ENCODE data around the gene PSMD9. TPM values are rescaled to one million over a fixed set of nuclear protein-coding genes. Genes with fewer than 3 reads are reported as not detected.
"Not testable (repeated sequence)": the region's sequence is repeated elsewhere in the genome, so short reads cannot be mapped to it uniquely, and the experiment has no call there.

Gene PSMD9
- total and polyA plus RNA-seq, 7 experiments from 2014 or later: 36.7 to 92.6 (median 48.3) TPM

DNA sequence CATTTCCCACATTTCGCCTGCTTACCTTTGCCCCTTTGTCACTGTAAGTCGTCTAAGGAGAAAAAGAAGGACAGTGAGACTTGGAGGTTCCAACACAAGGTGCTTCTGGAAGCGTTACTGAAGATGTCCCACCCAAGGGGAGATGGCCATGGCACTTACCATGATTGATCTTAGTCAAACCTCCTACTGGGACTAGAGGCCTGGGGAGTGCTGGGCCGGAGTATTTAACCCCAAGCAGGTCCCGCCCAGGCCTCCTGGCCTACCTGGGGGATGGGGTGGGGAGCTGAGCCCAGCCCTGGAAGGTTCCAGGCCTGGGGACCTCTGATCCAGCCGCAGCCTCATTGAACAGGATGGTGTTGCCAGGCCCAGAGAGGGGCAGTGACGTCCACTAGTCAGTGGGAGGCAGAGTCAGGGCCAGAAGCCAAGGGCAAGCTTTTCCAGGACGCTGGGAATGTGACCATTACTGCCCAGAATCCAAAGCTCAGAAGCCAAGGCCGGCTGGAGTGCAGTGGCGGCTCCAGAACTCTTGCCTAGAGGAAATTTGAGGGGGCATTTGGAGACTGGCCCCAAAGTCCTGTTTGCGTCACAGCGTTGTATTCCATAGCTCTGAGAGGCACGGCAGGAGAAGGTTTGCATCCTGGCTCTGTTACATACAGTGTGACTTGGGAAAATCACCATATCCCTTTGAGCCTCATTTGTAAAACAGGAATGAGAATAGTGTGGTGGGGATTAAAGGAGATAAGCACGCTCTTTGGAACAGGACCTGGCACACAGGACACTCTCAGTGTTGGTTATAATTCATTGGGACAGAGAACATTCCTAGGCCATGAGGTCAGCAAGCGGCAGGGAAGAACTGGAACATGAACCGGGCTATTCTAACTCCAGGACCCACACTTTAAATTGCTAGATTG, 29.7 kb upstream of the PSMD9 start, which contains the start of gene HPD:
TSS of gene HPD (minus strand) at position 198 of the 911 bp plus-strand sequence. CDS start at position 162, 36 bp downstream.
- no peaks in the 10 kb centered on the region for H3K27me3 Mint-ChIP-seq
- CTCF ChIA-PET: no interaction called here
- H3K9me3 Mint-ChIP-seq: no peaks in the 10 kb centered on the region
- POLR2A ChIA-PET: no interaction called here
- H3K36me3 ChIP-seq (ENCODE audit: control insufficient read depth in 2 of 3, insufficient read depth in 3 of 3, low read length in 3 of 3): no peaks in the 10 kb centered on the region
- no peak within 1 kb of the TSS for H3K4me3 Mint-ChIP-seq
- H3K36me3 Mint-ChIP-seq: peaks cover 0 to 4% (median 0%) of the 10 kb centered on the region in 5 donors
- no peak within 1 kb of the TSS for H3K4me3 ChIP-seq (ENCODE audit: low read length)
- no peak within 1 kb of the TSS for H3K27ac ChIP-seq (ENCODE audit: low read depth, low read length)
- H3K9me3 ChIP-seq (ENCODE audit: control insufficient read depth in 2 of 3, low read length in 3 of 3): no peaks in the 10 kb centered on the region
- H3K4me1 ChIP-seq (ENCODE audit: control insufficient read depth in 2 of 2, insufficient read depth in 2 of 2, low read length in 2 of 2): no peaks in the 10 kb centered on the region
- ATAC-seq: no peak
- no peak within 1 kb of the TSS for H3K27ac Mint-ChIP-seq
- DNase-seq: no peak
- no peaks in the 10 kb centered on the region for H3K27me3 ChIP-seq (ENCODE audit: control insufficient read depth in 2 of 2, insufficient read depth in 2 of 2, low read length in 2 of 2)
- intact Hi-C loops (cut with micrococcal nuclease): no loop called here
- H3K4me1 Mint-ChIP-seq: peaks cover 0 to 7% (median 0%) of the 10 kb centered on the region in 7 donors

DNA sequence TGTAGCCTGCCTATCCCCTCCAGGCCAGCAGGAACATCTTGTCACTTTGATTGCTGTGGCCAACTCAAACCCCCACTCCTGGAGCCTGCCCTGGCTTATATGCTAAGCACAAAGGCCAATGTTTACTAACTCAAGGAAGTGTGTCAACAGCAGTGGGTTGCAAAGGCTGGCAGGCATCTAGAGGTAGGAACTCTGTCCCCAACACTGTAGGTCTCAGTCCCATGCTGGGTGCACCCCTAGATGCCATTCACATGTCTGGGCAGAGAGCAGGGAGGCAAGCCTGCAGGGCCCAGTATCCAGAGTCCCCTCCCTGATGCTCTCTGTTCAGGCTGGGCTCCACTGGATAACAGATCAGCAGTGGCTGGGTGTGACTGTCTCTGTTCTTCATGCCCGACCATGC, 28.3 kb upstream of the PSMD9 start:
- DNase-seq (no peak), ATAC-seq (no peak)
- Mint-ChIP-seq H3K27me3 (no peaks in the 10 kb centered on the region), H3K4me1 (peaks cover 0 to 7% (median 0%) of the 10 kb centered on the region in 7 donors), H3K4me3 (no peak overlapping the region), H3K9me3 (no peaks in the 10 kb centered on the region), H3K27ac (no peak overlapping the region), H3K36me3 (no peaks in the 10 kb centered on the region)
- Histone ChIP-seq H3K27ac (ENCODE audit: low read depth, low read length) (no peak overlapping the region), H3K9me3 (ENCODE audit: control insufficient read depth in 2 of 3, low read length in 3 of 3) (no peaks in the 10 kb centered on the region), H3K4me1 (ENCODE audit: control insufficient read depth in 2 of 2, insufficient read depth in 2 of 2, low read length in 2 of 2) (no peaks in the 10 kb centered on the region), H3K4me3 (ENCODE audit: low read length) (no peak overlapping the region), H3K27me3 (ENCODE audit: control insufficient read depth in 2 of 2, insufficient read depth in 2 of 2, low read length in 2 of 2) (no peaks in the 10 kb centered on the region), H3K36me3 (ENCODE audit: control insufficient read depth in 2 of 3, insufficient read depth in 3 of 3, low read length in 3 of 3) (no peaks in the 10 kb centered on the region)
- ChIA-PET POLR2A (no interaction called here), CTCF (no interaction called here)
- intact Hi-C loops (cut with micrococcal nuclease): no loop called here

DNA sequence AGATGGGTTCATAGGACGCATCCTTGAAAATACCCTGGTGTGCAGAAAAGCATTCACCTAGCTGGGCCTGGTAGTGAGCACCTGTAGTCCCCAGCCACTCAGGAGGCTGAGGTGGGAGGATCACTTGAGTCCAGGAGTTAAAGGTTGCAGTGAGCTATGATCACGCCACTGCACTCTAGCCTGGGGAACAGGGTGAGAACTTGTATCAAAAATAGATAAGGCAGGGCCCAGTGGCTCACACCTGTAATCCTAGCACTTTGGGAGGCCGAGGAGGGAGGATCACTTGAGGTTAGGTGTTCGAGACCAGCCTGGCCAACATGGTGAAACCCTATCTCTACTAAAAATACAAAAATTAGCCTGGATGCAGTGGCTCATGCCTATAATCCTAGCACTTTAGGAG, 27.9 kb upstream of the PSMD9 start:
- DNase-seq; H3K9me3 Mint-ChIP-seq; H3K36me3 Mint-ChIP-seq; intact Hi-C loops (cut with micrococcal nuclease); H3K4me1 ChIP-seq (ENCODE audit: control insufficient read depth in 2 of 2, insufficient read depth in 2 of 2, low read length in 2 of 2); H3K27me3 ChIP-seq (ENCODE audit: control insufficient read depth in 2 of 2, insufficient read depth in 2 of 2, low read length in 2 of 2); H3K4me1 Mint-ChIP-seq; H3K27me3 Mint-ChIP-seq; H3K27ac Mint-ChIP-seq; H3K27ac ChIP-seq (ENCODE audit: low read depth, low read length); ATAC-seq; CTCF ChIA-PET; H3K4me3 ChIP-seq (ENCODE audit: low read length); H3K36me3 ChIP-seq (ENCODE audit: control insufficient read depth in 2 of 3, insufficient read depth in 3 of 3, low read length in 3 of 3); POLR2A ChIA-PET; H3K4me3 Mint-ChIP-seq; H3K9me3 ChIP-seq (ENCODE audit: control insufficient read depth in 2 of 3, low read length in 3 of 3): not testable (repeated sequence)

DNA sequence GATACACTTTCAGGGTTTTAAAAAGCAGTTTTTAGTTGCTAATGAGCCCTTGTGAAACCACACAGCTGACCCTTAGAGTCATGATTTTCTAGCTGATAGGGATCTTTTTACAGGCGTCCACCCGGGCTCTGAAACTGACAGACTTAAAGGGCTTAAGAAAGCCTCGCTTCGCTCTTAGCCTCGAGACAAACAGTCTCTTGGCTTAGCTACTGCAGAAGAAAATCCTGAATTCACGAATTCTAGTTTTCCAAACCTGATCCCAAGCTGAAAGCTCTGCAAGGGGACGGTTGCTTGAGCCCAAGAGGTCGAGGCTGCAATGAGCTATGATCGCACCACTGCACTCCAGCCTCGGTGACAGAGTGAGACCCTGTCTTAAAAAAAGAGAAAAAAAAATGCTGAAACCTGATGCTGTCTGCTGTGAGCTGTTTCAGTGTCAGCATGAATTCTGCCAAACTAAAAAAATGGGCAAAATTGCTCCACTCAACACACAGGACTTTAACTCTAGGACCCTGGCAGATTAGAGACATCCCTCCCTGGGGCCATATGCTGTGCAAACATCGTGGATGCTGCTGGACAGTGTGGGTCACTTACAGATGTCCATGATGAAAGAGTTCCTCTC, 26.8 kb upstream of the PSMD9 start:
- Mint-ChIP-seq H3K27me3 (no peaks in the 10 kb centered on the region), H3K4me1 (peaks cover 0 to 4% (median 0%) of the 10 kb centered on the region in 7 donors), H3K9me3 (no peaks in the 10 kb centered on the region), H3K27ac (no peak overlapping the region), H3K36me3 (no peaks in the 10 kb centered on the region), H3K4me3 (no peak overlapping the region)
- no peaks in the 10 kb centered on the region for H3K4me1 ChIP-seq (ENCODE audit: control insufficient read depth in 2 of 2, insufficient read depth in 2 of 2, low read length in 2 of 2)
- no peaks in the 10 kb centered on the region for H3K36me3 ChIP-seq (ENCODE audit: control insufficient read depth in 2 of 3, insufficient read depth in 3 of 3, low read length in 3 of 3)
- no peak for DNase-seq
- H3K27me3 ChIP-seq (ENCODE audit: control insufficient read depth in 2 of 2, insufficient read depth in 2 of 2, low read length in 2 of 2): no peaks in the 10 kb centered on the region
- ChIA-PET POLR2A (interaction anchor here (0.6 kb wide), 1 partner anchor 165 kb away, joined by 3 read pairs; no protein-coding TSS in a partner anchor), CTCF (no interaction called here)
- no peak overlapping the region for H3K4me3 ChIP-seq (ENCODE audit: low read length)
- H3K27ac ChIP-seq (ENCODE audit: low read depth, low read length): no peak overlapping the region
- no peak for ATAC-seq
- no peaks in the 10 kb centered on the region for H3K9me3 ChIP-seq (ENCODE audit: control insufficient read depth in 2 of 3, low read length in 3 of 3)
- intact Hi-C loops (cut with micrococcal nuclease): no loop called here

DNA sequence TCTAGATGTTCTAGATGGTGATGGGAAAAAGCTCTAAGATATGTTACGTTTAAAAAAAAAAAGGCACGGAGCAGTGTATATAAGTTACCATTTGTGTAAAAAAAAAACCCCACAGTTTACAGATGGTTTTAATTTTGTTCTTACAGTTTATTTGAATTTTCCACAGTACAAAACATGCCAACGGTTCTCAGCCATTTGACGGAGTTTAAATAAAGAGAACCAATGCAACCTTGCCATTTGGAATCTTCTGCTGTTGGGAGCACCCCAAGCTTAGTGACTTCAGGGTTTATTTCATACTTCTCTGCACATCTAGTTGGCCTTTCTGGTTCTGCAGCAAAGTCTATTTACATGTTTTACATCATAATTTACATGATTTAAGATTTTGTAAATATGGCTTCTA, 22.3 kb upstream of the PSMD9 start:
- DNase-seq: no peak
- Histone ChIP-seq H3K27ac (ENCODE audit: low read depth, low read length) (no peak overlapping the region), H3K4me1 (ENCODE audit: control insufficient read depth in 2 of 2, insufficient read depth in 2 of 2, low read length in 2 of 2) (no peaks in the 10 kb centered on the region), H3K4me3 (ENCODE audit: low read length) (no peak overlapping the region), H3K27me3 (ENCODE audit: control insufficient read depth in 2 of 2, insufficient read depth in 2 of 2, low read length in 2 of 2) (no peaks in the 10 kb centered on the region), H3K9me3 (ENCODE audit: control insufficient read depth in 2 of 3, low read length in 3 of 3) (no peaks in the 10 kb centered on the region), H3K36me3 (ENCODE audit: control insufficient read depth in 2 of 3, insufficient read depth in 3 of 3, low read length in 3 of 3) (no peaks in the 10 kb centered on the region)
- H3K27ac Mint-ChIP-seq: no peak overlapping the region
- H3K36me3 Mint-ChIP-seq: no peaks in the 10 kb centered on the region
- H3K4me3 Mint-ChIP-seq: no peak overlapping the region
- no peak for ATAC-seq
- H3K9me3 Mint-ChIP-seq: no peaks in the 10 kb centered on the region
- CTCF ChIA-PET: no interaction called here
- no peaks in the 10 kb centered on the region for H3K27me3 Mint-ChIP-seq
- POLR2A ChIA-PET: no interaction called here
- peaks cover 0 to 4% (median 0%) of the 10 kb centered on the region in 7 donors for H3K4me1 Mint-ChIP-seq
- intact Hi-C loops (cut with micrococcal nuclease): no loop called here

DNA sequence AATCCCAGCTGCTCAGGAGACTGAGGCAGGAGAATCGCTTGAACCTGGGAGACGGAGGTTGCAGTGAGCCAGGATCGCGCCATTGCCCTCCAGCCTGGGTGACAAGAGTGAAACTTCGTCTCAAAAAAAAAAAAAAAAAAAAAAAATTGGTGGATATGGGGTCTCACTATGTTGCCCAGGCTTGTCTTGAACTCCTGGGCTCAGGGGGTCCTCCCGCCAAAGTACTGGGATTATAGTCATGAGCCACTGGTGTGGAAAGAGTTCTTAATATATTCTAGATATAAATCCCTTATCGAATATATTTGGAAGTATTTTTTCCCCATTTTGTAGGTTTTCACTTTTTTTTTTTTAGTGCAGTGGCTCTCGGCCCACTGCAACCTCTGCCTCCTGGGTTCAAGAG, 19.4 kb upstream of the PSMD9 start:
- DNase-seq; H3K4me1 ChIP-seq (ENCODE audit: control insufficient read depth in 2 of 2, insufficient read depth in 2 of 2, low read length in 2 of 2); H3K4me3 ChIP-seq (ENCODE audit: low read length); H3K27me3 Mint-ChIP-seq; ATAC-seq; H3K9me3 ChIP-seq (ENCODE audit: control insufficient read depth in 2 of 3, low read length in 3 of 3); H3K36me3 ChIP-seq (ENCODE audit: control insufficient read depth in 2 of 3, insufficient read depth in 3 of 3, low read length in 3 of 3); H3K27ac Mint-ChIP-seq; intact Hi-C loops (cut with micrococcal nuclease); H3K27ac ChIP-seq (ENCODE audit: low read depth, low read length); H3K27me3 ChIP-seq (ENCODE audit: control insufficient read depth in 2 of 2, insufficient read depth in 2 of 2, low read length in 2 of 2); CTCF ChIA-PET; H3K4me3 Mint-ChIP-seq; H3K9me3 Mint-ChIP-seq; H3K4me1 Mint-ChIP-seq; POLR2A ChIA-PET; H3K36me3 Mint-ChIP-seq: not testable (repeated sequence)

DNA sequence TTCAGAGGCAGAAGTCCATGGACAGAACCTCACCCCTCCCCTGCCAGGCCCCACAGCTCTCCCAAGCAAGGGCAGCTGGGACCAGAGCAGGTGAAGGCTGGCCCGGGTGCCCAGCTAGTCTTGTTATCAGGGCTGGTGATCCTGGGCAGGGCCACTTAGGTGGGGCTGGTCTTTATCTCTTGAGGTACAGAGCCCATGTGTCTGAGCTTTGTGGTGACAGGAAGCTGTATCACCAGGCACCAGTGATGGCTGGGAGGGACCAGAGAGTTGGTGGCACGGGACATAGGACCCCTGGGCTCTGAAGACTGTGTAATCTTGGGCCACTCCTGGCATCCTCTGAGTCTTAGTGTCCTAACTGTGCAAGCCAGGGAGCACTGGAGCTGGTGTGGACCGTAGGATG, 17.1 kb upstream of the PSMD9 start:
- ATAC-seq (no peak), DNase-seq (no peak)
- H3K4me3 Mint-ChIP-seq: no peak overlapping the region
- POLR2A ChIA-PET: no interaction called here
- no peak overlapping the region for H3K27ac Mint-ChIP-seq
- Histone ChIP-seq H3K36me3 (ENCODE audit: control insufficient read depth in 2 of 3, insufficient read depth in 3 of 3, low read length in 3 of 3) (no peaks in the 10 kb centered on the region), H3K4me3 (ENCODE audit: low read length) (no peak overlapping the region), H3K9me3 (ENCODE audit: control insufficient read depth in 2 of 3, low read length in 3 of 3) (no peaks in the 10 kb centered on the region), H3K27me3 (ENCODE audit: control insufficient read depth in 2 of 2, insufficient read depth in 2 of 2, low read length in 2 of 2) (no peaks in the 10 kb centered on the region), H3K4me1 (ENCODE audit: control insufficient read depth in 2 of 2, insufficient read depth in 2 of 2, low read length in 2 of 2) (no peaks in the 10 kb centered on the region), H3K27ac (ENCODE audit: low read depth, low read length) (no peak overlapping the region)
- H3K9me3 Mint-ChIP-seq: no peaks in the 10 kb centered on the region
- H3K27me3 Mint-ChIP-seq: no peaks in the 10 kb centered on the region
- CTCF ChIA-PET: no interaction called here
- no peaks in the 10 kb centered on the region for H3K36me3 Mint-ChIP-seq
- intact Hi-C loops (cut with micrococcal nuclease): no loop called here
- peaks cover 0 to 5% (median 0%) of the 10 kb centered on the region in 7 donors for H3K4me1 Mint-ChIP-seq
